GM21423 (cell line): ENCODE measurements around the gene TMEM217.
"Not testable (repeated sequence)": the region's sequence is repeated elsewhere in the genome, so short reads cannot be mapped to it uniquely, and the experiment has no call there.

Experiments
- ATAC-seq: cut with Tn5 transposase; IDR thresholded peaks from one replicate; pipeline ENCODE4 v1.9.1; 2021; ENCODE audit warnings: mild to moderate bottlenecking, moderate library complexity; ENCODE audit not compliant: unreplicated experiment

TMEM217 gene

DNA sequence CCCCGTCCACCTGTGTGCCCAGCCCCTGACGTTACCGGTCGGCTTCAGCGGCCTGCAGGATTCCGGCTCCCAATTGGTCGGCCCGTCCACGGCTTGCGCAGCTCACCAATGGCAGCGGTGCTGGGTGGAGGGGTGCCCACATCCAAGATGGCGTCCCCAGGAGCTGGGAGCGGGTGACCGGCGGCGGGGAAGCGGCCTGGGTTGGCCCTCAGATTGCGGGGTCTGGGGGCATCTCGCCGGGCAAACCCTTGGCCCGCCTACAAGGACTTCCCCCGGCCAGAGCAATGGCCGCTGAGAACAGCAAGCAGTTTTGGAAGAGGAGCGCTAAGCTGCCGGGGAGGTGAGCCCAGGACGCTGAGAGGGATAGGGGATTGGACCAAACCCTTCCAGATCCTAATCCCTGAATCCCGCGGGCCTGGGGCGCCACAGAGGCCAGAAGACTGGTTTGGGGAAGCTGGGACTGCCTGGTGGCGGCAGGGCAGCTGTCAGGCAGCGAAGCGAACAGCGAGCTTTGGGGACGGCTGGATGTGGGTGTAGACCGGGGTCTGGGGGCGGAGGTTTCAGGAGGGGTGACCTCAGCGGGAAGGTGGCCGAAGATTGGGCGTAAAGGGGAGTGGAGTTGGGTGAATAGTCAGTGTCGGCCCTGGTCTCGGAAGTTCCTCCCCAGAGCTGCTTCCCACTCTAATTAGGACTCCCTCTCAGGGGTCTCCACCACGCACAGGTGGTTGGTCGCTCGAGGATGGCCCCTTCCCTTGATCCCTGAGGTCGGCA, at the start of gene TMEM217, which contains the start of gene TBC1D22B:
Gene TMEM217, minus strand, starts transcription at position 511 of the 771 bp plus-strand sequence. CDS start 39,114 bp downstream, outside the sequence.
Gene TBC1D22B, plus strand, starts transcription at position 139 of the 771 bp plus-strand sequence. Its CDS starts 146 bp downstream, at position 285.
- ATAC-seq: peak; percentile 98

DNA sequence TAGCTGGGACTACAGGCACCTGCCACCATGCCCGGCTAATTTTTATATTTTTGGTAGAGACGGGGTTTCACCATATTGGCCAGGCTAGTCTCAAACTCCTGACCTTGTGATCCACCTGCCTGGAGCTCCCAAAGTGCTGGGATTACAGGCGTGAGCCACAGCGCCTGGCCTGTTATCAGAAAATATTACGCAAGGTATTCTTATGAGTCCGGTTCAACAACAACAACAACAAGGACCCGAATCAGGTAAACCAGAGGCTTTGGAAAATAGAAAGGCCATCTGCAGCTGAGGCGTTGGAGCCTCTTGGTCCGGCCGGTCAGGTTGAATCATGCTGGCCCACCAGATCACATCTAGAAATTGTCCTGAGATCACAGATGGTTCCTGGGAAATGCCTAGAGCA, 49.5 kb upstream of the TMEM217 start:
- not testable (repeated sequence) for ATAC-seq

DNA sequence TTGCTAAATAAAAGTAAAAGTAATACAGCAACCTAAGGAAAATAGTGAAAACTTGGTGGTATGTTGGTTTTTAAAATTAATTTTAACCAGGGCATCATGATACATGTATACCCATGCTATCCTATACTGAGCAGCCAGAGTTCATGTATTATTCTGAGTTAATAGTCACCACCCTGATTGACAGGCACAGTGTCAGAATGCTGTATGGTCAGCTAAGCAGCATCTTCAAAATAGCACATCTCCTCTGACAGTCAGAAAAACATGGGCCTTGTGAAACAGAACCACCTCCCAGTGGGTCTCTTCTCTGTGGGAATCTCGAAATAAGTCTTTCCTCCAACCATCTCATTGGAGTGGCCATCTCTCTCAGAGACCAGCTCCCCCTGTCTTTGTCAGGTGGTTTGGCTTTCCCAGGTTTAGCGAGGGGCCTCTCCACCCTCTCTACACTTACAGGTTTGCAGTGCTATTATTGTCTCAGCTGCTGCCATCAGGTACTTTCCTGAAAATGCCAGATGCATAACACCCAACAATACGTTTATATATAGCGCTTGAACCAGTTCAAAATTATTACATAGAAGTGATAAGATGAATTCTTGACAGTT, 48.8 kb upstream of the TMEM217 start:
- ATAC-seq: no peak

DNA sequence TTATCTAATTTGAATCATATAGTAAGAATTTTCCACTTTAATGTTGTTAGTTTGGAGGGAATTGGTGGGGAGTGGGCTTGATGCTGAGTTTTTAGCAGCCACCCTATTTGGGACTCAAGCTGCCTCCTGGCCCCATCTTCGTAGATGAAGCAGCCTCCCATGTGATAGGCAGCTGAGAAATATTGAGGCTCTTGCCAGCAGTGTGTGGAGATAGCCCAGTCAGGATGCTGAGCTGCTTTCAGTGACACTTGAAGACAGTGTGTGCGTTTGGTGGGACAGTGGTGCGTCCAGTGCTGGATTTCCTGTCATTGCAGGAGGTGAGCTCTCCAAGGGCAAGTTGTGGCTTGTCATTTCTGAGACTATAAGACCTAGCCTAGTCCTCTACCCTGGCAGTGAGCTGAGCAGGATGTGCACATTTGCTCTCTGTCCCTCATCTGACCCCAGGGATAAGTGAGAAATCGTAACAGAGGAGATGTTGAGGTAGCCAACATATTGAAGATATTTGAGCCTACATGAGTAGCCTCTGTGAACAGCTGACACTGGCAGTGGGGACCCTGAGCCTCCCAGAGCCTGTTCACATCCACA, 48.0 kb upstream of the TMEM217 start:
- ATAC-seq: no peak

DNA sequence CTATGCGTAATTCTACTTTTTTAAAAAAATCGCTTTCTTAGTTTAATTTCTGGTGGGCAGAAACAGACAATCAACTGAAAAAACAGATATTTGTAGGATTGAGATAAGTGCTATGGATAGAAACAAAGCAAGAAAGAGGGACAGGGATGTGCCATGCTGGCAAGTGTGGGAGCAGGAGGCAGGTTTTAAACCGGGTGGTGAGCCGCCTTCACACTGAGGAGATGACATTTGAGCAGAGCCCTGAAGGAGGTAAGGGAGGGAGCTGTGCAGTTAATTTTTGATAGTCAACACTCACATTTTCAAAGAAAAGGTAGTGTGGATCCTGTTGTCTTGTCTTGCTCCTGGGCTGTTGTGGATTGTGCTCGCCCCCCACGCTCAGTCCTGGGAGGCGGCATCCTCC, 46.8 kb upstream of the TMEM217 start:
- ATAC-seq: no peak

DNA sequence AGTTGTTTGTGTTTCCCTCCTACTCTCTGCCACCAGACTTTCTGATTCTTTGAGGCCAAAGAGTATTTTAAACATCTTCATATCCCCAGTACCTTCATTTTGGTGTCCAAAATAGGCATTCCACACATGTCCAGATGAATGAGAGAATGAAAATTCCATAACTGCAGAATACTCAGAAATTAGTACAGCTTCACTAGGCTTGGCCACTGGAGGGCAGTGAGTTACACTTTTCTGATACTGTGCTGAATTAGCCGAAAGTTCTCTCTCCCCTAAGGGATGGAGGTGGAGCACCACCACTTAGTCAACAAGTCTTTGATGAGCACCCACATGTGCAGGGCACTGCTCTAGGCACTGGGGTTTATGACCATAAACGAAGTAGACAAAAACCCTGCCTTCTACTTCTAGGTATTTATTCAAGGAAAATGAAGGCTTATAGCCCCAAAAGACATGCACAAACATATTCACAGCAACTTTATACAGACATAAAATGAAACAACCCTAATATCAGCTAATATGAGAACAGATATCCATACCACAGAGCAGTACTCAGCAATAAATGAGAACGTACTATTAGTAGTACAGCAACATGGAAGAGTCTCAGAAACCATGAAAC, 46.1 kb upstream of the TMEM217 start:
- ATAC-seq: no peak

GRCh38 chr6:37303091-37303660, 45.2 kb upstream of the TMEM217 start:
- no peak for ATAC-seq

GRCh38 chr6:37302086-37302686, 44.2 kb upstream of the TMEM217 start:
- ATAC-seq: no peak

DNA sequence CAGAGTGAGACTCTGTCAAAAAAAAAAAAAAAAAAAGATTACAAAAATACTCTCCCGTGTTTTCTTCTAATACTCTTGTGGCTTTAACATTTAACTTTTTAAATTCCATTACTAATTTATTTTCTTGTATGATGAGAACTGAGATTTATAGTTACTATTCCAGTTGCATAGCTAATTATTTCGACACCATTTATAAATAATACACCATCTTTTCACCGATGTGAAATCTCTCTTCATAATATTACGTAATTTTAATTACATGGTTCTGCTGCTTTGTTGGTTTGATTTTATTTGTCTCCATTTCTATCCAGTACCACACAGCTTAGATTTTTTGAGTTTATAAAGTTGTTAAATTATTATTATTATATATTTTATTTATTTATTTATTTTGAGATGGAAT, 42.0 kb upstream of the TMEM217 start:
- ATAC-seq: no peak

DNA sequence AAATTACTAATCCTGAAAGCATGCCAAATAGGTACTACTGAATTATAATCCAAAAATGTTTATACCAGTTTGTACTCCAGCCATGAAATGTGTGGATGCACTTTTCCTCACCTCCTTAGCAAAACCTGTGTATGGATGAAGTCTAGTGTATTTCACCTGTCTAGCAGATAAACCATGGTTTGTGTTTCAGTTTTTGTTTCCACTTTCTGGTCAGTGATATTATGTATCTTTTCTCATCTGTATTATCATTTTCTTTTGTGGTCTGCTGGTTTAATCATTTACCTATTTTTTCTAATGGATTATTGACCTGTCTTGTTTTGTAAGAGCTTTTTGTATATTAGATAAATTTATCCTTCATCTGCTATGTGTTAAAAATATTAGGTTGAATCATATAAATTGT, 41.0 kb upstream of the TMEM217 start:
- peak; percentile 61 for ATAC-seq

DNA sequence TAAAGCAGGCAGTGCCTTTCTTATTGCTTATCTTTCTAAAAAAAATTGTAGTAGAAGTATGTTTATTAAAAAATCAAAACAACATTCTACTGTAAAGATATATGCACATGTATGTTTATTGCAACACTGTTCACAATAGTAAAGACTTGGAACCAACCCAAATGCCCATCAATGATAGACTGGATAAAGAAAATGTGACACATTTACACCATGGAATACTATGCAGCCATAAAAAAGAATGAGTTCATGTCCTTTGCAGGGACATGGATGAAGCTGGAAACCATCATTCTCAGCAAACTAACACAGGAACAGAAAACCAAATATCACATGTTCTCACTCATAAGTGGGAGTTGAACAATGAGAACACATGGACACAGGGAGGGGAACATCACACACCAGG, 39.7 kb upstream of the TMEM217 start:
- not testable (repeated sequence) for ATAC-seq

- ATAC-seq: no peak
These were observed 35.5 kb upstream of the TMEM217 start for GRCh38 chr6:37293426-37293825.

DNA sequence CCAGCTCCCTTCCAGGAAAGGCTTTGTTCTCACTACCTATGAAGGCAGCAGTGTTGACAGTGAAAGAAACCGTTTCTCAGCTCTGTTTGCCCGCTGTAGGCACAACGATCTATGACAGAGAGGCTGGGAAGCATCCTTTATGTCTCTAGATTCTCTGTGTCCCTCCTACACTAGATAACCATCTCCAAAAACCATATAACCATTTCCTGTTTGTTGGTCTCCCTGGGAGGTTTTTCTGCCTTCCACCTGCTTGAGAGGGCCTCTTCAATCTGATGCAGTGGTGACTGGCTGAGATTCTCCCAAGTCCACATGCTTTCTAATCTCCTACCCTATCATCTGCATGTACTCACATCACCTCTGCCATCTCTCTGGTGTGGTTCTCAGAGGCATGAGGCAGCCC, 32.0 kb upstream of the TMEM217 start:
- peak; percentile 34 for ATAC-seq

- no peak for ATAC-seq
These were observed 30.3 kb upstream of the TMEM217 start for GRCh38 chr6:37288247-37288646.

- ATAC-seq: no peak
These were observed 29.7 kb upstream of the TMEM217 start for GRCh38 chr6:37287519-37288157.

- peak; percentile 40 for ATAC-seq
These were observed 27.9 kb upstream of the TMEM217 start for GRCh38 chr6:37285861-37286311.

- no peak for ATAC-seq
These were observed 26.8 kb upstream of the TMEM217 start for GRCh38 chr6:37284781-37285180.

GRCh38 chr6:37283671-37284151, 25.8 kb upstream of the TMEM217 start:
- no peak for ATAC-seq

DNA sequence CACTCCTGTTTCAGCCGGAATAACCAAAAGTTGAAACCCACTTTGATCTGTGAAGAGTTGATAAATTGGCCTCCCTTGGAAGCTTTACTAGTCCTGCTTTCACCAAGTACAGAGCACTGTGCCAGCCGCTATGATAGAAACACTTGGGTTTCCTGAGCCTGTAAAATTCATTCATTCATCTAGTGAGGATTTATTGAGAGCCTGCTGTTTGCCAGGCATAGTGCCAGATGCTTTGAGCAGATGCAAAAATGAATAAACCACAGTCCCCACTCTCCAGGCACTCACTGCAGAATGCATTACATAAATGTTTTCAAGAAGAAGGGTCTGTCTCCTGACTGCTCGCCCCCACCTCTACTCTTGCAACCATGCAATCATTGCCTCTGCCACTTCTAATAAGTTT, 25.3 kb upstream of the TMEM217 start:
- ATAC-seq: no peak

DNA sequence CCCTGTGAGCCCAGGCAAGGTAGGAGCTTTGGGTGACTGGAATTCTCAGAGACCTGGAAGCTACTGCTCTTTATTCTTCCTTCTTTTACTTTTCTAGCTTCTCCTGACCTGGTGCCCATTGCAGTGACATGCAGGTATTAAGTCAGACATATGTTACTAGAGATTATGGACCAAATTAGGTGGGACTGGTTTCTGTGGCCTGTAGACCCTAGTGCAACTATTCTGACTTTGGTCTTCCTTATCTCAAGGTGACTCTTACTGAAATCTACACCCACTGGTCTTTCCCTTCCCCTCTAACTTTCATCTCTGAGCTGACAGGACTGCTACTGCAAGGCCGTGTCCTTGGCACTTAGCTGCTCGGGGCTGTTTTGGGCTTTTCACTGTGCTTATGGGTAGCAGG, 24.4 kb upstream of the TMEM217 start:
- no peak for ATAC-seq
